Epithelial cell of proximal tubule (primary cell): Measurements from ENCODE around the gene C1orf94. TPM values are rescaled to one million over a fixed set of nuclear protein-coding genes. Genes with fewer than 3 reads are reported as not detected.

Source experiments
- DNase-seq: peaks from one replicate; pipeline ENCODE4 v3.0.0-alpha.2; 2011; ENCODE audit warnings: low read depth
- H3K4me3 ChIP-seq: 2 replicates; pipeline ENCODE4 v1.5.1; 2011; ENCODE audit warnings: low read depth, mild to moderate bottlenecking, low read length
- total RNA-seq: library from RNA; depleted of rRNA; stranded (reverse); fragments of >200 nt; gene quantifications from 2 replicates; pipeline ENCODE4 v1.2.3, GENCODE V29; 2015
- TF ChIP-seq, protein P1 (sequence below): conservative IDR thresholded peaks from 2 replicates; pipeline ENCODE4 v1.5.1; 2012; ENCODE audit warnings: low read depth, mild to moderate bottlenecking, low read length

Gene C1orf94
- total RNA-seq, 1 donor from 2014 or later, result not detected

DNA sequence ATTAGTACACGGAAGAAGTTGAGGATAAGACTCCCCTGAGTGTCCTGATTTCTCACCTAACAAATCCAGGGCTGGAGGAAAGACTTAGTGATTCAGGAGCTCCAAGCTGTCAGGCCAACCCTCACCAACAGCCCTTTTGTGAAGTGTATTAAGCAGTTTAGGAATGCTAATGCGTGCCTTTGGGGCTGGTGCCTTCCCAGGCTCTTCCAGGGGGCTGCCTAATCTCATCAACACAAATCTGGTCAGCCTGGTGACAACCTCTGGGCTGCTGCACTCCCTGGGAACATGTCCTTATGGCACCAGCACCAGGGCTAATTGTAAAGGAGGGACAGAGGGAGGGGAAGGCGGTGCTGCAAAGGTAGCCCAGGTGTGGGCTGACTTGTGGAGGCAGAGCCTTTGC lies 27.2 kb upstream of the C1orf94 start:
- TF ChIP-seq, protein P1, sequence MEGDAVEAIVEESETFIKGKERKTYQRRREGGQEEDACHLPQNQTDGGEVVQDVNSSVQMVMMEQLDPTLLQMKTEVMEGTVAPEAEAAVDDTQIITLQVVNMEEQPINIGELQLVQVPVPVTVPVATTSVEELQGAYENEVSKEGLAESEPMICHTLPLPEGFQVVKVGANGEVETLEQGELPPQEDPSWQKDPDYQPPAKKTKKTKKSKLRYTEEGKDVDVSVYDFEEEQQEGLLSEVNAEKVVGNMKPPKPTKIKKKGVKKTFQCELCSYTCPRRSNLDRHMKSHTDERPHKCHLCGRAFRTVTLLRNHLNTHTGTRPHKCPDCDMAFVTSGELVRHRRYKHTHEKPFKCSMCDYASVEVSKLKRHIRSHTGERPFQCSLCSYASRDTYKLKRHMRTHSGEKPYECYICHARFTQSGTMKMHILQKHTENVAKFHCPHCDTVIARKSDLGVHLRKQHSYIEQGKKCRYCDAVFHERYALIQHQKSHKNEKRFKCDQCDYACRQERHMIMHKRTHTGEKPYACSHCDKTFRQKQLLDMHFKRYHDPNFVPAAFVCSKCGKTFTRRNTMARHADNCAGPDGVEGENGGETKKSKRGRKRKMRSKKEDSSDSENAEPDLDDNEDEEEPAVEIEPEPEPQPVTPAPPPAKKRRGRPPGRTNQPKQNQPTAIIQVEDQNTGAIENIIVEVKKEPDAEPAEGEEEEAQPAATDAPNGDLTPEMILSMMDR, result no peak
- DNase-seq, result no peak
- H3K4me3 ChIP-seq, result no peak overlapping the region

DNA sequence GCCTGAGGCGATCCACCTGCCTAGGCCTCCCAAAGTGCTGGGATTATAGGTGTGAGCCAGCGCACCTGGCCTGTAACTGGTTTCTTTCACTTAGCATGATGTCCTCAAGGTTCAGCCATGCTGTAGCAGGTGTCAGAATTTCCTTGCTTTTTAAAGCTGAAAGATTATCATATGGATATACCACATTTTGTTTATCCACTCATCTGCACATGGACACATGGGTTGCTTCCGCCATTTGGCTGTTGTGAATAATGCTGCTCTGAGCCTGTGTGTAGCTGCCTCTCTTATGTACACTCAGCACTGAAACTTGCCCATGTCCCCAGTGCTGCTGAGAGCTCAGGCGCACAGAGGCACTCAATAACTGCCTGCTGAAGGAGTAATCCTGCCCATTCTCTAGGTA lies 23.5 kb upstream of the C1orf94 start:
- TF ChIP-seq, protein P1, result no peak
- DNase-seq, result no peak
- H3K4me3 ChIP-seq, result no peak overlapping the region

DNA sequence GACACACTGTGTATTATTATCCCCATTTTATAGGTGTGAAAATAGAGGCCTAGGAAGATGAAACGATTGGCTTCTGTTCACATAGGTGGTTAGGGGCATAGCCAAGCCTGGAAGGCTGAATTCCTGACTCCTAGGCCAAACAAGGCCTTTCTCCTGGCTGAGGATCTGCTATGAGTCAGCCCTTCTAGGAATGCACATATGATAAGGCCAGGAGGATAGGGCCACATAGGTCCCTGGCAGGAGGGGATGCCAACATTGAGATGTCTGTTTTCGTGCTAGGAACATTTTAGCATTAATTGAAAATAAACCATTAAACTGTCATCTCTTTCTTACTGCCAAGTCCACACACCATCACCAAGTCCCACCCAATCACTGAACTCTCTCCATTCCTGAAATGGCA lies 20.8 kb upstream of the C1orf94 start:
- no peak overlapping the region for H3K4me3 ChIP-seq
- TF ChIP-seq, protein P1, result no peak
- DNase-seq, result no peak

DNA sequence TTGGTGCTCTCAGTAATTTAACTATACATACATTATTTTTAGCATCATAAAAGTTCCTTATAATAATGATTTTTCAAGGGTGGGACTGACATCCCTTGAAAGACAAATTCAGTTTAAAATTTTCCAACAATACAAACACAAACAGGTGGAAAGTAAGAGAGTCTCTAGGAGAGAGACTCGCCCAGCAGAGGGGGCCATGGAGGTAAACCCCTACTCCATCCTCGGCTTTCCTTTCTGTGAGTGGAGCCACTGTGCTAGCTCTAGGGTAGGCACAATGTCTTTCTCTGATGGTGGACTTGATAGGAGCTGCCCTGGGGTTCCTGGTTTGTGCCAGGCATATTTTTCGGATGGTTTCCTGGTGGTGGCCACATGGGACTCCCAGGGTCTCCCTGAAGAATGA lies 20.0 kb upstream of the C1orf94 start:
- DNase-seq, result no peak
- H3K4me3 ChIP-seq, result no peak overlapping the region
- TF ChIP-seq, protein P1, result peak; percentile 12

DNA sequence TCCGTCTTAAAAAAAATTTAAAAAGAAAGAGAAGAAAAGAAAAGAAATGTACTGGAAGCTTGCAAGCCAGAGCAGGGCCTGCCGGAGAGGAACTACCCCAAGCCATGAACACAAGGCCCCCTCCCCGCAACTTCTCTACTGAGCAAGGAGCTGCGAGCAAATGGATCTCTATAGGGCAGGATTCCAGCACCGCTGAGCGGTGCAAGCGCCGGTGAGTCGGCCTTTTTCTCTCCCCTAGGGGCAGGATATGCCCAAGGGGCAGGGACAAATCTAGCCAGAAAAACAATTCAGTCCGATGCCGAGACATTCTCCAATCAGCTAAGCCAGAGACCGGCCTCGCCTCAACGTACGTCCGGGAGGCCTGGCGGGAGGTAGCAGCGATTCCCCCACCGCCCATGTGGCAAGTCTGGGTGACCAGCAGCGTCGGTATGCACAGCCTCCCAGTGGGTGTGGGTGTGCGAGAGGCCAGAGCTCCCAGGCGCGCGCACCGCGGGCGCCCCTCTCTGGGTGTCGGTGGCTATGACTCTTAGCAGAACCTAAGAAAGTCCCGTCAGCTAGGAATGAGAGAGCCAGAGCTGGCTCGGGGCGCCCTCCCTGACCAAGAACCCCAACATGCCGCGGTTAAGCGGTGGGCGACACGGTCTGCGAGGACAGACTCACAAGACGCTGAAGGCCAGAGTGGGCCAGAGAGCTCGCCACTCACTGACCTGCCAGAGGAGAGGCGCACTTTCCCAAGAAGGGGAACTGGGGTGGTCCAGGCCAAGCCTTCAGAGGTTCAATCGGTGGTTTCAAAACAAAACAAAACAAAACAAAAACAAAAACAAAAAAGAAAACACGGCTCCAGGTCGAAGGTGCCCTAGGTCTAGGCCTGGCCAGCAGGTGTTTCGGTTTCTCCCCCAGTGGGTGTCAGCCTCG lies 13.6 kb upstream of the C1orf94 start:
- peak; percentile 25 for DNase-seq
- TF ChIP-seq, protein P1, result peak; percentile 77
- H3K4me3 ChIP-seq, result peak overlapping the region; percentile 50

DNA sequence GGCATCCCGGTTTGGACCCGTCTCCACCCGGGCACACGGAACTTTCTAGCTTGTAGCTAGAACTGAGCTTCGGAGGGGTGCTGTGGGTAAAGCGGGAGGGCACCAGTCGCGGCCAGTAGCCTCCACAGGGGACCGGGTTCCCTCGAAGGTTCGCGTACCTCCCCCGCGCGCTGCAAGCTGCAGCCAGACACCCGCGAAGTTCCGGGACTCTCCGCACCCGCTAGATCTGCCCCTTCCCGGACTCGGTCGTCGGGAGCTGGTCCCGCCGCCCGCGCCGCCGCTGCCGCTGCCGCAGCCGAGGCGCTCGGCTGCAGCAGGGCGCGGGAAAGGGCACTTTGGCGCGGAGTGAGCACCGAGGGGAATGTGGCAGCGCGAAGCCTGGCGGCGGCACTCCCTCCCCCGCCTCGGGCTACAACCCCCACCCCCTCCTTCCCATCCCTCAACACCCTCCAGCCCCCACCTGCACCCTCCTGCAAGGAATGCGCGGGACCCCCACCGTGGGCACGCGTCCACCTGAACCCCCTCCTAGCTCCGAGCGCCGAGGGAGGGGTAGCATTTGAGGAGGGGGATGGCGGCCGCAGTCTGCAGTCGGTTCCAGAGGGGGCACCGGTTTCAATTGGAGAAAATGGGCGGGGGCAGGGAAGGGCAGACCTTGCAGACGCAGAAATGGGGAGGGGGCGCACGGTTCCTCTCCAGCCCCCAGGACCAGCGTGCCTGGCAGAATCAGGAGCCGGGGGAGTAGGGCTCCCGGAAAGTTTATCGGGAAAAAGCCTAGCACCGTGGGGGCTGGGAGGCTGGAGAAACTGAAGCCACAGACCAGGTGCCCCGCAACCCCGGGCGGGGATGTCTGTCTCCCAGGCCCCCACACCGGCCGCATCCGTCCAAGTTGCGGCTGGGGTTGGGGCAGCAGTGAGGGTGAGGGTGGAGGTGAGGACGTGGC lies 12.6 kb upstream of the C1orf94 start:
- peak overlapping the region; percentile 50 for H3K4me3 ChIP-seq
- TF ChIP-seq, protein P1, result no peak
- DNase-seq, result no peak
